GM21737 (cell line): Measurements from ENCODE around the gene RFTN2.
A peak's percentile ranks its signal among the peaks of the same experiment; 100 is the strongest.
"Not testable (repeated sequence)": the region's sequence is repeated elsewhere in the genome, so short reads cannot be mapped to it uniquely, and the experiment has no call there.

Source experiments
- ATAC-seq: cut with Tn5 transposase; IDR thresholded peaks from one replicate; pipeline ENCODE4 v1.9.1; 2021; ENCODE audit warnings: mild to moderate bottlenecking, moderate library complexity; ENCODE audit not compliant: unreplicated experiment

Gene RFTN2

GRCh38 chr2:197675711-197676188 lies 363 bp upstream of the RFTN2 start:
- ATAC-seq = no peak

GRCh38 chr2:197674591-197674990 lies 796 bp downstream of the RFTN2 start:
- ATAC-seq = no peak

- ATAC-seq = no peak
Measured at GRCh38 chr2:197674060-197674459, 1.3 kb downstream of the RFTN2 start.

- no peak for ATAC-seq
Measured at GRCh38 chr2:197673606-197674005, 1.8 kb downstream of the RFTN2 start.

GRCh38 chr2:197673106-197673505 lies 2.3 kb downstream of the RFTN2 start:
- no peak for ATAC-seq

GRCh38 chr2:197672371-197672893 lies 3.0 kb downstream of the RFTN2 start:
- ATAC-seq = no peak

GRCh38 chr2:197669077-197669476 lies 6.3 kb downstream of the RFTN2 start:
- ATAC-seq = no peak

GRCh38 chr2:197668296-197668695 lies 7.1 kb downstream of the RFTN2 start:
- ATAC-seq = no peak

GRCh38 chr2:197666277-197666676 lies 9.1 kb downstream of the RFTN2 start:
- no peak for ATAC-seq

- ATAC-seq = no peak
Measured at GRCh38 chr2:197661626-197662025, 13.8 kb downstream of the RFTN2 start.

- ATAC-seq = no peak
Measured at GRCh38 chr2:197657562-197657961, 17.8 kb downstream of the RFTN2 start.

- no peak for ATAC-seq
Measured at GRCh38 chr2:197647961-197648690, 27.3 kb downstream of the RFTN2 start.

GRCh38 chr2:197641666-197642065 lies 33.7 kb downstream of the RFTN2 start:
- no peak for ATAC-seq

- not testable (repeated sequence) for ATAC-seq
Measured at GRCh38 chr2:197640571-197641122, 34.7 kb downstream of the RFTN2 start.

GRCh38 chr2:197633109-197633657 lies 42.2 kb downstream of the RFTN2 start:
- ATAC-seq = no peak

GRCh38 chr2:197628043-197628500 lies 47.3 kb downstream of the RFTN2 start:
- ATAC-seq = peak; percentile 65

GRCh38 chr2:197626965-197627625 lies 48.3 kb downstream of the RFTN2 start:
- no peak for ATAC-seq

- no peak for ATAC-seq
Measured at GRCh38 chr2:197620133-197620532, 55.3 kb downstream of the RFTN2 start.

- ATAC-seq = no peak
Measured at GRCh38 chr2:197615016-197615652, 60.3 kb downstream of the RFTN2 start.

GRCh38 chr2:197614532-197614931 lies 60.9 kb downstream of the RFTN2 start:
- no peak for ATAC-seq

- no peak for ATAC-seq
Measured at GRCh38 chr2:197613509-197613987, 61.8 kb downstream of the RFTN2 start.
